ENCODE data around the gene GOLGA8J.
"Not testable (repeated sequence)": the region's sequence is repeated elsewhere in the genome, so short reads cannot be mapped to it uniquely, and the experiment has no call there.

DNA sequence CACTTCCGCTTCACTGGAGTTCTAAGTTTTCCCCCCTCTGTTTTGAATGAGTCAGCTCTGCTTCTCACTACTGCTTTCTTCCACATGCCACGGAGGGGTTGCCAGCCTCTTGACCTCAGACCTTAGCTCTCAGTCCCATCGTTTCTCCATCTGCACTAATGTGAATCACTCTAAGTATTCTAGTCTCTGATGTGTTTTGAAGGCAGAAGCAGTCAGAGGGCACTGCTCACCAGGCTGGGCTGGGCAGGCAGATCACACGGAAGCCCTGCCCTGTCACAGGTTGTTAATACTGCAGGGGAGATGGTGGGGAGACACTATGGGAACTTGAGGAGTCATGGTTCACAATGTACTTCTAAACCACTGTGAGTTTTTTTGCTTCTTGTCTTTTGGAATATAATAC lies 27.8 kb downstream of the GOLGA8J start:
- TF ChIP-seq CTCF, POLR2A (IDR thresholded peaks at IDR 0.05): not testable (repeated sequence)

All from lower leg skin (tissue), 3 donors.